Peyer's patch (tissue), 4 donors: ENCODE measurements around the gene CAP1.

Experiments used
- CTCF ChIP-seq, 6 experiments: fragments of 450-650 bp in 4 of 6; fragments of 200-600 bp in 2 of 6; sonication (generic) in 1 of 6; IDR thresholded peaks; one replicate each; pipeline ENCODE4 v1.5.1; 2017 to 2019; ENCODE audit warnings: antibody characterized with exemption in 6 of 6, mild to moderate bottlenecking in 3 of 6, moderate library complexity in 1 of 6
- POLR2A ChIP-seq, 2 donors: fragments of 450-650 bp; IDR thresholded peaks; one replicate each; pipeline ENCODE4 v1.5.1; 2017; ENCODE audit warnings: antibody characterized with exemption in 2 of 2, mild to moderate bottlenecking in 2 of 2, moderate library complexity in 2 of 2

- TF ChIP-seq CTCF (IDR thresholded peaks at IDR 0.05) (no peak), POLR2A (IDR thresholded peaks at IDR 0.05) (no peak)
Observed at GRCh38 chr1:39995973-39996393, 44.5 kb upstream of the CAP1 start.
